GM12878 (cell line): ENCODE results near the gene ACTL6B. TPM values are rescaled to one million over a fixed set of nuclear protein-coding genes. Genes with fewer than 3 reads are reported as not detected.

ENCODE experiments used
- ATAC-seq: fragments of 200-7000 bp; cut with Tn5 transposase; 3 replicates; pipeline ENCODE4 v1.9.1; 2020; ENCODE audit warnings: mild to moderate bottlenecking, moderate library complexity
- BruUV-seq: library from RNA; stranded (reverse); fragments of 400-500 nt; replicated peaks from 2 replicates; lab custom pipeline; 2021; lab: Mats Ljungman, UMichigan
- CTCF ChIA-PET: fragments of 300-600 bp; sonication (Branson Sonifier 250); formaldehyde crosslinking; extraction: SDS; loops from one replicate; lab custom pipeline; 2021; ENCODE audit warnings: inconsistent platforms; lab: Yijun Ruan, JAX
- POLR2A ChIA-PET: fragments of 350-600 bp; formaldehyde crosslinking; extraction: SDS; loops from one replicate; lab custom pipeline; 2021; ENCODE audit warnings: inconsistent platforms; lab: Charles Lee
- RAD21 ChIA-PET: fragments of 300-600 bp; sonication (Branson Sonifier 250); formaldehyde crosslinking; loops from one replicate; lab custom pipeline; 2023; ENCODE audit warnings: antibody characterized with exemption; ENCODE audit not compliant: unreplicated experiment; lab: Charles Lee
- SMC1A ChIA-PET: fragments of 300-600 bp; sonication (Branson Sonifier 250); formaldehyde crosslinking; loops from one replicate; lab custom pipeline; 2023; ENCODE audit not compliant: unreplicated experiment, uncharacterized antibody; lab: Charles Lee
- DNase-seq: peaks from one replicate; pipeline ENCODE4 v3.0.0-alpha.2; 2011; ENCODE audit warnings: low read depth, low spot score
- FAIRE-seq: peaks from 3 replicates; lab custom pipeline; 2011; peaks lifted over from hg19 to GRCh38; lab: Jason Lieb, UNC
- H2AFZ ChIP-seq: 2 replicates; pipeline ENCODE4 v1.6.0; 2011; ENCODE audit warnings: low read depth, low read length, control low read depth; ENCODE audit not compliant: control insufficient read depth
- H3K27ac ChIP-seq: 2 replicates; pipeline ENCODE4 v1.5.1; 2011; ENCODE audit warnings: control low read depth; ENCODE audit not compliant: control insufficient read depth, insufficient read depth
- H3K27me3 ChIP-seq, 2 experiments: replicated peaks in 1 of 2; 2 replicates each; pipeline versions ENCODE4 v1.6.0 to v1.6.1; 2011; ENCODE audit warnings: low read length in 1 of 2; ENCODE audit not compliant: control insufficient read depth in 2 of 2, insufficient read depth in 2 of 2
- H3K36me3 ChIP-seq, 2 experiments: 2 replicates each; pipeline ENCODE4 v1.5.1; 2011; ENCODE audit warnings: low read length in 1 of 2; ENCODE audit not compliant: control insufficient read depth in 2 of 2, insufficient read depth in 2 of 2
- H3K4me1 ChIP-seq: 2 replicates; pipeline ENCODE4 v1.6.1; 2011; ENCODE audit warnings: mild to moderate bottlenecking, low read length, moderate library complexity, mixed read lengths; ENCODE audit not compliant: control insufficient read depth, insufficient read depth
- H3K4me2 ChIP-seq: 2 replicates; pipeline ENCODE4 v1.6.0; 2011; ENCODE audit warnings: control low read depth; ENCODE audit not compliant: control insufficient read depth, insufficient read depth
- H3K4me3 ChIP-seq: fragments of 200-600 bp; sonication (generic); 2 replicates; pipeline ENCODE4 v1.5.1; 2016
- H3K79me2 ChIP-seq: 2 replicates; pipeline ENCODE4 v1.6.0; 2011; ENCODE audit warnings: low read length; ENCODE audit not compliant: control insufficient read depth, insufficient read depth
- H3K9ac ChIP-seq: 2 replicates; pipeline ENCODE4 v1.8.0; 2011; ENCODE audit warnings: low read length, control low read depth, mixed read lengths; ENCODE audit not compliant: control insufficient read depth, insufficient read depth
- H3K9me3 ChIP-seq: replicated peaks from 3 replicates; pipeline ENCODE4 v1.5.1; 2011; ENCODE audit warnings: mild to moderate bottlenecking, low read length; ENCODE audit not compliant: control insufficient read depth, insufficient read depth
- H4K20me1 ChIP-seq: 2 replicates; pipeline ENCODE4 v1.6.0; 2011; ENCODE audit not compliant: control insufficient read depth, insufficient read depth
- REST ChIP-seq: IDR thresholded peaks from 2 replicates; pipeline ENCODE4 v1.6.1; 2012; ENCODE audit warnings: mild to moderate bottlenecking, low read depth, low read length
- SKIL ChIP-seq: fragments of 450-650 bp; IDR thresholded peaks from 2 replicates; pipeline ENCODE4 v1.6.1; 2017; ENCODE audit warnings: mild to moderate bottlenecking, low read depth, inconsistent platforms; ENCODE audit not compliant: poor library complexity, severe bottlenecking
- whole genome bisulfite sequencing: methylation state at CpG from one replicate; pipeline ENCODE4 v1.1.6; 2016; ENCODE audit warnings: low lambda C conversion rate; ENCODE audit not compliant: insufficient replicate concordance, insufficient coverage; ENCODE audit errors: missing lambda C conversion rate; 5-methylcytosine and 5-hydroxymethylcytosine counted together
- in situ Hi-C: fragments of 300-500 bp; cut with MboI; formaldehyde crosslinking; loops from 9 replicates; pipeline ENCODE4 v1.14.3; 2018; ENCODE audit warnings: mixed read lengths
- intact Hi-C: fragments of 100-400 bp; cut with micrococcal nuclease; formaldehyde crosslinking; loops from one replicate; pipeline ENCODE4 v1.14.2; 2022; ENCODE audit not compliant: unreplicated experiment
- polyA plus RNA-seq, 11 experiments: library from polyadenylated mRNA; depleted of rRNA in 4 of 11; unstranded in 6 of 11; stranded (reverse) in 5 of 11; fragments of >200 nt; fragmentation: Nextera tagmentation in 4 of 11; fragmentation: Illumina TruSeq in 1 of 11; extraction: Ambion mirVana in 4 of 11; extraction: Trizol in 1 of 11; gene quantifications; 1 replicate in 1 of 11; 2 replicates in 10 of 11; pipeline versions ENCODE4 v1.2.1 to v1.2.3, GENCODE V29; 2011 to 2016; ENCODE audit warnings: inconsistent platforms in 2 of 11, missing spikeins in 2 of 11, low read depth in 1 of 11
- total RNA-seq, 4 experiments: library from RNA; depleted of rRNA in 3 of 4; stranded (reverse); fragments of >200 nt in 3 of 4; fragmentation: Illumina TruSeq in 1 of 4; extraction: Trizol in 1 of 4; gene quantifications; 2 replicates each; pipeline versions ENCODE4 v1.2.1 to v1.2.3, GENCODE V29; 2013 to 2021

The ACTL6B gene
- total and polyA plus RNA-seq, 10 of the 15 experiments (the other 5 are each of a cell fraction or from before 2014, with no cell fraction given) = not detected

GRCh38 chr7:100621554-100621953 is 34.7 kb downstream of the ACTL6B start:
- ATAC-seq (no peak), DNase-seq (no peak), FAIRE-seq (no peak)
- no peaks in the 10 kb centered on the region for H3K79me2 ChIP-seq
- no peak overlapping the region for H3K4me3 ChIP-seq
- ChIA-PET SMC1A (no interaction called here), RAD21 (no interaction called here), CTCF (no interaction called here), POLR2A (no interaction called here)
- no peaks in the 10 kb centered on the region for H3K36me3 ChIP-seq
- H3K27me3 ChIP-seq = no peaks in the 10 kb centered on the region; a peak in 1 of 4 replicates
- TF ChIP-seq REST (no peak), SKIL (no peak)
- no peaks in the 10 kb centered on the region for H3K4me1 ChIP-seq
- H3K9ac ChIP-seq = no peak overlapping the region
- intact Hi-C loops = no loop called here
- H3K9me3 ChIP-seq = no peaks in the 10 kb centered on the region
- H3K27ac ChIP-seq = no peak overlapping the region
- WGBS = 79% methylated on average over 8 of the region's 8 CpGs
- BruUV-seq = no TSS peak
- H2AFZ ChIP-seq = no peak overlapping the region
- no peaks in the 10 kb centered on the region for H4K20me1 ChIP-seq
- no peak overlapping the region for H3K4me2 ChIP-seq
- in situ Hi-C loops = no loop called here
